Raji (cell line): ENCODE data around the gene HIPK2.

Source experiments
- POLR2A ChIP-seq: IDR thresholded peaks from 2 replicates; pipeline ENCODE4 v1.6.1; 2011; ENCODE audit warnings: low read depth, low read length, control low read depth; ENCODE audit not compliant: insufficient read depth

Gene HIPK2

DNA sequence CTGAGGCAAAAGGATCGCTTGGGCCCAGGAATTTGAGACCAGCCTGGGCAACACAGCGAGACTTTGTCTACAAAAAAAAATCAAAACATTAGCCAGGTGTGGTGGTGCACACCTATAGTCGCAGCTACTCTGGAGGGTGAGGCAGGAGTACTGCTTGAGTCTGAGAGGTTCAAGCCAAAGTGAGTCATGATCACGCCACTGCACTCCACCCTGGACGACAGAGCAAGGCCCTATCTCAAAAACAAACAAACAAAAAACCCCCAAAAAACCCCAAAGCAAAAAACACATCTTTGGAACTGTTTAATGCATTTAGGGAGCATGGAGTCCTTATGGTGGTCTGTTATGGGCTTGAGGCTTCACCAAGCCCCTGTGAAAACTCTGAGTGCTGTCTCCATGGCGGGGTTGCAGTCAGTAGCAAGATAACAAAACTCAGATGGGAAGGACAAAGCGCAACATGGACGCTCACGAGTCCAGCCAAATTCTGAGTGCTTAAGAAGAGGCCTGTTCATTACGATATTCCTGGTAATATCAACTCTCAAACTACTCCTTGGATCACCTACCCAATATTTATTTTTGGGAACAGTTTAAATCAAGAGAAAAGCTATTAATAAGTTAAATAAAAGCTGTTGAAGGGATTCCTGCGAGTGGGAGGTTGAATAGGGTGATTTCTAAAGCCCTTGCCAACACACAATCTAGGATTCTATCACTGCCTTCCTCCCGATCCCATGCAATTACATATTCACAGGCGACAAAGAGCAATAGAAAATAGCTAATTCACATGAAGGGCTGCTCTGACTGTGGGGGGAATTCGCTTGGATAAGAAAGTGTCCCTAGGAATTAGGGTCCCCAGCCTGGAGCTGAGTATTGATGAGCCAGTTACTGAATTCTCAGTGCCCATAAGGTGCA, 123.3 kb downstream of the HIPK2 start:
- no peak for TF ChIP-seq POLR2A

DNA sequence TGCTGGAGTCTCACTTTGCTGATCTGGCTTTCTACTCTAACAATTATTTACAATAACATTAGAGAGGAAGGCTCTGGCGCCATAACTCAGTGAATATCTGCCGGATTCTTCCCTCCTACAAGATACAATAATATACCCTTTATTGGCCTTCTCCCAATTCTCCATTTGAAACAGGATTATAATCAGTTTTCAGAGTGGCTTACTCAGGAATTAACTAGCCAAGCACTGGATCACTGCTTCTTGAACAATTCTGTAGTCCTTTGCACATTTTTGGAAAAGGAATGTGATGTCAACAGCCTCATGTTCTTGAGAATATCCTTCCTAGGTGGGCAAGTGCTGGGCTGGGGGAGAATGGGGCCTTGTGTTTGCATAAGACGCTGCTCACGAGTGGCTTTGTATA, 125.9 kb downstream of the HIPK2 start:
- no peak for TF ChIP-seq POLR2A

DNA sequence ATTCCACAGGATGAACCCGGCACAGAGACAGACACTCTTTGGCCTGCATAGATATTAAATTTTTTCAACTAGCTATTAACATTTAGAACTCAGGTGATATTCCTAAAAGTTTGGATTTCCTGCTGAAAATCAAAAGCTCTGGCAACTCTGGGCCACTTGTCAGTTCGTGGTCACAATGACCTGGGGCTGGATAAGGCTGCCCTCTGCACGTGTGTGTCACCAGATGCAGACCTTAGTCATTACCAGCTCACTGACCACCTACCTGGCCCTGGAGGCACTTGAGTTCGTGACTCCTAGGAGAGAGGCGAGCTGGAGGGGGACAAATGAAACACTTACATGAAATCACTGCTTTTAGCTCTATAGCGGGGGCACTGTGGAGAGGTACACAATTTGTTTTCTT, 126.5 kb downstream of the HIPK2 start:
- no peak for TF ChIP-seq POLR2A

DNA sequence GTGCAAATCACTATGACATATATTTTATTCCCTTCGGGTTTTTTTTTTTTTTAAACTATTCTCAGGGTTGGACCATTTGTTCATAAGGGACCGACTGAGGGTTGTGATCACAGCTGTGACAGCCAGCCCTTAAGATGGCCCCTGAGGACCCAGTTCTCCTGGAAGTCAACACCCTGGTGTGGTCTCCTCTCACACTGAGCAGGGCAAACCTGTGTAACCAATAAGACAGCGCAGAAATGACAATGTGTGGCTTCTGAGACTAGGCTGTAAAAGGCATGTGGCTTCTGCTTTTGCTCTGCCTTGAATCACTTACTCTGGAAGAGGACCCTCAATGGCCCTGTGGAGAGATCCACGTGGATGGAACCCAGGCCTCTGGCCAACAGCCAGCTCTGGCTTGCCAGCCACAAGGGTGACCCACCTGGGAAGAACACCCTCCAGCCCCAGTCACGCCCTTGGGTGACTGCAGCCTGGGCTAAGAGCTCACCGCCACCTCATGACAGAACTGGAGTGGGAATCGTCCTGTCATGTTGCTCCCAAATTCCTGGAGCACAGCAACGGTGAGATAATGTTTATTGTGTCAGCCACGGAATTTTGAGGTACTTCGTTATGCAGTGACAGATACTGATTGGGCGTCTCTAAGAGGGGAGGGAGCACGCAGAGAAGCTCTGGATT, 127.2 kb downstream of the HIPK2 start:
- no peak for TF ChIP-seq POLR2A

DNA sequence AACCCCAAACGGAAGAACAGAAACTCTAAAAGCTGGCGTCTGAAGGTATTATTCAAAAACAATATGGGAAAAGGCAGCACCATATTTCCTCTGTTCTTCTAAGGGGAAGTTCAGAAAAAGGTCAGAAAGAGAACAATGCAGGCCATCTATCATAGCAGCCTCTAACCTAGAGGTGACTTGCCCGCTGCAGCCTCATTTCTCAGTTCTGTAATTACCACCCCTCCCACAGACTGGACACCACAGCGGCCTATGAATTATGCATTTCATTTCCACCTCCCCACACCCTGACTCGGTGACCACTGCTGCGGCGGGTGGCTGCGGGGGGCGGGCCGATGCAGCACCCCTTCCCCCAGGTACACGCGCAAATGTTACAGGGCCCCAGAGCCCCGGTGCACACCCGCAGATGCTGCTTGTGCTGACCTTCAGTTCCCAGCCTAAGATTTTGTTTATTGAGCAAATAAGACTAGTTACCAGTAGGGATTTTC, 128.8 kb downstream of the HIPK2 start:
- TF ChIP-seq POLR2A: no peak

DNA sequence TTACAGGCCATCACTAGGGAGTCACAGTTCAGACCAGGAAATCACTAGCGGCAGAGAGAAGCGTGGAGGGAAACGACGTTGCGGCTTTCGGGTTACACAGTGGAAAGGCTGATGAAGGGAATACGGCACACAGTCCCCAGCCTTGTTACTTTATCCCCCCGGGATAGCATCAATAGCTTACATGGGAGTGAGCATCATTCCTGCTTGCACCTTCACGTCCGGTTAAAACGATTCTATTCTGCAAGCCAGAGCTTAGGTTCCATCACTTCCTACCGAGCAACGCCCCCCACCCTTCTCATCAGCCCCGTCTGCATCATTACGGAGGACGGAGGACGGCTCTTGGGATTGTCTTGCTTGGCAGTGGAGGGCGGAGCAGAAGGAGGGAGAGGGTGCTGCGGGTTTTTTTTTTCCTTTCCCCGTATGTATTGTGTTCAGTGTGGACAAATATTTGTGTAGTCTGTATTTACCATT, 129.4 kb downstream of the HIPK2 start:
- TF ChIP-seq POLR2A: no peak

DNA sequence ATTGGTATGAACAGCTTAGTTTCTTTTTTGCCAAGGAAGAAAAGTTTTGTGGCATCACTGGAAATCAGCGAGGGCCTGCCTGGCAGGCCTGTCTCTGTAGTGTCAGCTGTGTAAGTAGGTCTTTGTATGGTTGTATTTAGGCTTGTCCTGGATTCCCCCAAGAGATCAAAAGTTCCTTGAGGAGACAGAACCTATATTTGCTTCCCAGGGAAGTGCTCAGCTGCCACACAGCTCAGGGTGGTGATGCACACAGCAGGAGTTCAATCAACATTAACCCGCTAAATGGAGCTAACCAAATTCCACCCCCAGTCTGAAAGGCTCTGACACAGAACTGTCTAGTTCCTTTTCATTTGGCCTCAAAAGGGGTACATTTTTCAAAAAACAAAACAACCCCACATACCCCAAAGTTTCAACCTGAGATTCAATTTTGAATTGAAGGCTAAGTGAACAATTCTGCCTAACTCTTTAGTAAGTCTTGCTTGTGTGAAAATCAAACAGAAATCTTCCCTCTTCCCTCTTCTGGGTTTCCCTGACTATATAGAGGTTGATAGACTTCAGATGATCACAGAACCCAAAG, 129.9 kb downstream of the HIPK2 start:
- TF ChIP-seq POLR2A: no peak

DNA sequence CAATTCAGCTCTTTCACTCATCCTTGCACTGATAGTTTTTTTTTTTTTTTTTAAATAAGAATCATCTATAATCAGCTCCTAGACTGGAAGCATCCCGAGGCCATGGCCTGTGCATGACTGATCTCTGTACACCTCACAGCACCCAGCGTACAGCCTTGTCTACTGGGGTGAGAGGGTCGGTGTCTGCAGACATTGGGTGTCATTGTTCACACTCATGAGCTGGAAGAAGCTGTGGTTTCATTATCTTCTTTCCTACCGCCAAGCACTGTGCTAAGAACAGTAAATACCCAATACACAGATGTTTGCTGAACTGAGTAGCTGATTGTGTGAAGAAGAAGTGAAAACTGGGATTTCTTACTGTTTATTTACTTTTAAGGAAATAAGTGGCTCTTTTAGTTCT, 130.7 kb downstream of the HIPK2 start:
- no peak for TF ChIP-seq POLR2A

DNA sequence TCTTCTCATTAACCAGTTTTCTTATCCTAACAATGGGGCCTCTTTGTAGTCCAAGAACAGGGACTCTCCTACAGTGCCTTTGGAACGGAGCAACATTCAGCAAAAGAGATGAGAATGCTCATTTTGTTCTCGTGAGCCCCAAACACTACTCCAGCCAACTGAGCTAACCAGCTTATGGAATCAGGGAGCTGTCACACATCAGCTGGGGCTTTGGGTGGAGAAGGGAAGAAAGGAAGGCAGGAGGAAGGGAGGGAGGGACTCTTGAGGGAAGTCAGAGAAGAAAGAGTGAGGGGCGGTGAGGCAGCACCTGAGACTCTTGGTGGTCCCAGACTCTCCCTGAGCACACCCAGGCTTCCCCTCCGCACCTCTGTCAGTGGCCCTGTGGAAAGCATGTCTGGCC, 131.2 kb downstream of the HIPK2 start:
- TF ChIP-seq POLR2A: no peak

DNA sequence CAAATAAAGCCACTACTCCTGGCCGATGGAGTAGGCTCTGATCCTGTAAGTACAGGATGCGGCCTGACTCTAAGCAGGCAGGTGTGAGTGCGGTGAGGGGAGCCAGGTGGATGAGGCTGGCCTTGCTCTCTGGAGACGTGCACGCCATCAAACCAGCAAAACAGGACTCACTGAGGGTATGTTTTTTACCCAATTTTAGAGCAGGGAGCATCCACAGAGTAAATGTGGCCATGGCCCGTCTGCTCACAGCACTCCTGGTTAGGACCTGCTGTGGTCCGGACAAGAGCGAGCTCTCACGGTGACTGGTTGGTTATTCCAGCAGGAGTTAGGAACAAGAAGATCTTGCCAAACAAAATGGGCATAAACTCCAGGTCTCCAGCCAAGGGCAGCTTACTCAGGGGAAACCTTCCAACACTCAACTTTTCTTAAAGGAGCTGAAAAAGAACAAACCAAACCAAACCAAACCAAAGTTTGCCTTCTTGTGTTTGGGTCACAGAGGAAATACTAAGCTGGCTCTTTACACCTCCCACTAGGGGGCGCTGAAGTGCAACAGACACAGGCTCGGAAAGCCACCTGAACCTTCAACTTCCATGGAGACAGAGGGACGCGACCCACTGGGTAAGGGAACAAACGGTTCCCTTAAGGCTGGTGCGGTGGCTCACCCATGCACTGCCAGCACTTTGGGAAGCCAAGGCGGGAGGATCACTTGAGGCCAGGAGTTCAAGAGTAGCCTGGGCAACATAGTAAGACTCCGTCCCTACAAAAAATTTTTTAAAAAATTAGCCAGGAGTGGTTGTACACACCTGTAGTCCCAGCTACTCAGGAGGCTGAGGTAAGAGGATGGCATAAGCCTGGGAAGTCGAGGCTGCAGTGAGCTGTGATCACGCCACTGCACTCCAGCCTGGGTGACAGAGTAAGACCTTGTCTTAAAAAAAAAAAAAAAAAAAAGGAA, 131.9 kb downstream of the HIPK2 start:
- no peak for TF ChIP-seq POLR2A

DNA sequence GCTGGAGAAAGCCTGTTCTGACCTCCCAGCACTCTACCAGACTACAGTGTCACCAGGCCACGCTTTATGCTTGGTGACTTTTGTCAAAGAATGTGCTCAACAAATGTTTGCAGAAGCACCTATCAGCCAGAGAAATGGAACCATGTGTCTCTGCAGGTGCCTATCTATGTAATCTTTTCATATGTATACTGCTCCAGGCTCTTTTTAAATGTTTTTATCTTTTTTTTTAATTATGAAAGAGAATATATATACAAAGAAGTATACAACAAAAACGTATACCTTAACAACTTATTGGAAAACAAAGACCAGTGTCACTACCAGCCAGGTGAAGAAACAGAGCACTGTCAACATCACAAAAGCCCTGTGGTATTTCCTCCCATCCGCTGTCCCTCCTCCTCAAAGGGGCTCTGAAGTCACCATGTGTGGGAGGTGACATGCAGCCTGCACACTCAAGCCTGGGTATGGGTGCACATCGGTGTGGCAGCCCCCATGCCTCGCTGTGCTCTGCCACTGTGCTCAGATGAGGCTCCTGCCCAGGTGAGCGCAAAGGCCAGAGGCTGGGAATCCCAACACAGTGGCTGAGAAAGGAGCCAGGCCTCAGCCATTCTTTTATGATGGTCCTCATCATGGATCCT, 133.7 kb downstream of the HIPK2 start:
- no peak for TF ChIP-seq POLR2A

DNA sequence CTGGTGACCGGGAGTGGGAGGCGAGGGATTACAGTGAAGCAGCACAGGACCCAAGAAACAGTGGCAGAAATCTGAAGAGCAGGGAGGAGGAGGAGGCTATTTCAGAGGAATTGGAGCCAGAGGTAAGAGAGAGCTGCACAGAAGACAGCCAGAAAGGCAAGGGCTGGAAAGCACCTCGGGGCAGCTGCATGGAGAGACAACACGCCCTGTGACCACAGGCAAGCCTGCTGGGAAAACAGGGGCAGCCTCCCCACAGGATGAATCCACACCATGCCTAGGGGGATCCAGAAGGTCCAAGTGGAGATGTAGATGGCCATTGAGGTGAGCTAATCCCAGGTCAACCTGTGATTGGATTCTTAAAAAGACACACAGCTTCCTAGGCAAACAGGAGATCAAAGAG, 135.5 kb downstream of the HIPK2 start:
- TF ChIP-seq POLR2A: no peak

DNA sequence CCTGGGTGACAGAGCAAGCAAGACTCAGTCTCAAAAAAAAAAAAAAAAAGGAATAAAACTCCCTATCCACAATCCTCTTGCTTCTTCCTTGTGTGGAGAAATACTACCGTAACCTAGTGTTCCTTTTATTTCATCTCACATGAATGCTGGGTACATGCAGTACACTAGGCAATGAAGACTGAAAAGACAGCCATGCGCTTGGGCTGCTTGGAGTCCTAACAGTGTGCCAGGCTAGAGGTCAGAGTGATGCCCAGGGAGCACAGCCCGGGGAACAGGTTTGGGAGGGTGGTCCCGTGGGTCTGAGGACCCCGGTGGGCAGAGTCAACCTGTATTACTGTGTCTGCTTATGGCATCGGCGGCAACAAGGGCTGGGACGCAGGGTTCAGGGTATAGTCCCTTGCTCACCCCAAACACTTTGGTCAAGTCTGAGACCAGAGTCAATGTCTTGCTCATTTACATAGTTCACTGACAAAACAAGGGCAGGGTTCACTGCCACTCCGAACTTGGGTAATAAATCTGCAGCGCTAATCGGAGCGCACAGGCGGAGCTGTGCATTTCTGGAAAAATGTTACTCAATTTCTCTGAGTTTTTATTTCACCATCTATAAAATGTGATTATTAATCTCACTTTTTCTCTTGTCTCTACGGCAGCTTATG, 136.3 kb downstream of the HIPK2 start:
- no peak for TF ChIP-seq POLR2A

DNA sequence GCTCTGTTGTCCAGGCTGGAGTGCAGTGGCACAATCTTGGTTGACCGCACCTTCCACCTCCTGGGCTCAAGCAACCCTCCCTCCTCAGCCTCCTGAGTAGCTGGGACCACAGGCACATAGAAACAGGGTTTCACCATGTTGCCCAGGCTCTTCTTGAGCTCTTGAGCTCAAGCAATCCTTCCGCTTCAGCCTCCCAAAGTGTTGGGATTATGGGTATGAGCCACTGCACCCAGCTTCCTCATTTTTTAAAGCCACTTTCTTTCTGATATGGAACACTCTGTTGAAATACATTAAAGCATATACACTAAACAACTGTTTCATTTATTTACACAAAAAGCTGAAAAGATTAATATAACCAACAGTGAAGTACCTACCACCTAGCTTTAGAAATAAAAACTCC, 137.1 kb downstream of the HIPK2 start:
- TF ChIP-seq POLR2A: no peak
